Naive thymus-derived CD4-positive, alpha-beta T cell (primary cell): Measurements from ENCODE around the gene PXDC1. TPM values are rescaled to one million over a fixed set of nuclear protein-coding genes. Genes with fewer than 3 reads are reported as not detected.
A peak's percentile ranks its signal among the peaks of the same experiment; 100 is the strongest.
"Not testable (repeated sequence)": the region's sequence is repeated elsewhere in the genome, so short reads cannot be mapped to it uniquely, and the experiment has no call there.

Experiments
- ATAC-seq: fragments of 150-1000 bp; cut with Tn5 transposase; 2 replicates; pipeline ENCODE4 v1.10.0; 2021; ENCODE audit warnings: mild to moderate bottlenecking, moderate library complexity
- CTCF ChIA-PET: fragments of 350-600 bp; sonication (Branson Sonifier 250); formaldehyde crosslinking; loops from one replicate; lab custom pipeline; 2021; ENCODE audit warnings: antibody characterized with exemption; lab: Charles Lee
- POLR2A ChIA-PET: fragments of 350-600 bp; sonication (Branson Sonifier 250); formaldehyde crosslinking; loops from one replicate; lab custom pipeline; 2021; ENCODE audit warnings: antibody characterized with exemption, inconsistent platforms; lab: Charles Lee
- DNase-seq, 9 donors: peaks; one replicate each; pipeline versions ENCODE4 v3.0.0 to v3.0.0-alpha.2; 2020 to 2022; ENCODE audit warnings: mixed read lengths in 1 of 9
- H3K27ac ChIP-seq: one replicate; pipeline ENCODE4 v1.7.0; 2013; ENCODE audit warnings: mild to moderate bottlenecking, low read depth, low read length, moderate library complexity
- H3K27me3 ChIP-seq, 2 donors: one replicate each; pipeline ENCODE4 v1.7.0; 2013; ENCODE audit warnings: low read length in 2 of 2, mild to moderate bottlenecking in 2 of 2, moderate library complexity in 2 of 2; ENCODE audit not compliant: control insufficient read depth in 2 of 2, insufficient read depth in 2 of 2
- H3K36me3 ChIP-seq, 3 experiments: 1 replicate in 2 of 3; 2 replicates in 1 of 3; pipeline ENCODE4 v1.7.0; 2013; ENCODE audit warnings: low read length in 3 of 3, mild to moderate bottlenecking in 3 of 3, moderate library complexity in 1 of 3; ENCODE audit not compliant: insufficient read depth in 3 of 3, control insufficient read depth in 2 of 3
- H3K4me1 ChIP-seq, 2 donors: one replicate each; pipeline ENCODE4 v1.7.0; 2013; ENCODE audit warnings: low read length in 2 of 2, mild to moderate bottlenecking in 2 of 2, moderate library complexity in 1 of 2; ENCODE audit not compliant: control insufficient read depth in 2 of 2, insufficient read depth in 2 of 2
- H3K4me3 ChIP-seq: 2 replicates; pipeline ENCODE4 v1.7.0; 2013; ENCODE audit warnings: mild to moderate bottlenecking, low read length
- H3K9me3 ChIP-seq, 3 experiments: 1 replicate in 2 of 3; 2 replicates in 1 of 3; pipeline ENCODE4 v1.7.0; 2013; ENCODE audit warnings: low read length in 3 of 3; ENCODE audit not compliant: control insufficient read depth in 2 of 3
- H3K27ac Mint-ChIP-seq, 9 donors: one replicate each; pipeline ENCODE4 v1.8.0; 2020 to 2022; ENCODE audit warnings: mixed read lengths in 9 of 9, mild to moderate bottlenecking in 8 of 9, moderate library complexity in 5 of 9, inconsistent platforms in 2 of 9
- H3K27me3 Mint-ChIP-seq, 5 donors: one replicate each; pipeline ENCODE4 v1.8.0; 2021 to 2022; ENCODE audit warnings: mixed read lengths in 5 of 5, mild to moderate bottlenecking in 1 of 5
- H3K36me3 Mint-ChIP-seq, 5 donors: one replicate each; pipeline ENCODE4 v1.8.0; 2020 to 2022; ENCODE audit warnings: mixed read lengths in 5 of 5, mild to moderate bottlenecking in 3 of 5, inconsistent platforms in 1 of 5
- H3K4me1 Mint-ChIP-seq, 7 donors: one replicate each; pipeline ENCODE4 v1.8.0; 2020 to 2022; ENCODE audit warnings: mixed read lengths in 7 of 7, mild to moderate bottlenecking in 3 of 7, inconsistent platforms in 1 of 7
- H3K4me3 Mint-ChIP-seq, 10 donors: one replicate each; pipeline ENCODE4 v1.8.0; 2020 to 2022; ENCODE audit warnings: mild to moderate bottlenecking in 10 of 10, mixed read lengths in 10 of 10, moderate library complexity in 6 of 10, inconsistent platforms in 2 of 10
- H3K9me3 Mint-ChIP-seq, 11 donors: one replicate each; pipeline ENCODE4 v1.8.0; 2020 to 2022; ENCODE audit warnings: mixed read lengths in 11 of 11, mild to moderate bottlenecking in 4 of 11, inconsistent platforms in 1 of 11, moderate library complexity in 1 of 11
- intact Hi-C, 2 donors: fragments of 100-400 bp; cut with micrococcal nuclease; formaldehyde crosslinking; loops; one replicate each; pipeline ENCODE4 v1.15.1; 2023
- polyA plus RNA-seq, 2 donors: library from polyadenylated mRNA; unstranded; fragments of 300-500 nt; fragmentation: Illumina TruSeq; gene quantifications; one replicate each; pipeline ENCODE4 v1.2.3, GENCODE V29; 2021
- total RNA-seq, 6 experiments: library from RNA in 5 of 6; stranded (reverse) in 5 of 6; gene quantifications; 1 replicate in 5 of 6; 2 replicates in 1 of 6; pipeline ENCODE4 v1.2.3 and lab custom pipeline; 2021 to 2026

The PXDC1 gene
- total and polyA plus RNA-seq, 7 experiments from 2014 or later = 0.29 to 0.68 (median 0.39) TPM; not detected in 2

DNA sequence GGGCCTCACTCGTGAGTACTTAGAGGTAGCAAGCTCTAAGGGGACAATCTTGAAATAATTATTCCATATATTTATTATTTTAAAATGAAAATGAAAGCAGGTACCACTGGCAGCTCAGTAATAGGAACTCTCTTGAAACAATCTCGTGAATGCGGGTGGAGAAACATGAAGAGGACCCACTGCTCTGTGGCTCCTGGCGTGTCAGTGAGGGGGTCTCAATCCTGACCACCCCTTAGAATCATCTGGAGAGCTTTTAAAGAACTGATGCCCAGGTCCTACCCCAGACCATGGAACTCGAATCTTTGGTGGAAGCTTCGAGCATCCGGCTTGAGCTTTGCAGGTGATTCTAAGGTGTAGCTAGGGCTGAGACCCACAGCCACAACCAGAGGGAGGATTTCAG is 23.9 kb upstream of the PXDC1 start:
- intact Hi-C loops = no loop called here
- Histone ChIP-seq H3K36me3 (no peaks in the 10 kb centered on the region), H3K4me3 (no peak overlapping the region), H3K4me1 (no peaks in the 10 kb centered on the region), H3K27me3 (no peaks in the 10 kb centered on the region), H3K9me3 (no peaks in the 10 kb centered on the region), H3K27ac (no peak overlapping the region)
- ATAC-seq (no peak), DNase-seq (no peak)
- CTCF ChIA-PET = no interaction called here
- H3K27me3 Mint-ChIP-seq = peaks cover 2 to 15% (median 8%) of the 10 kb centered on the region in 5 donors
- POLR2A ChIA-PET = no interaction called here
- no peak overlapping the region for H3K27ac Mint-ChIP-seq
- no peaks in the 10 kb centered on the region for H3K9me3 Mint-ChIP-seq
- no peaks in the 10 kb centered on the region for H3K36me3 Mint-ChIP-seq
- H3K4me1 Mint-ChIP-seq = no peaks in the 10 kb centered on the region
- no peak overlapping the region for H3K4me3 Mint-ChIP-seq

DNA sequence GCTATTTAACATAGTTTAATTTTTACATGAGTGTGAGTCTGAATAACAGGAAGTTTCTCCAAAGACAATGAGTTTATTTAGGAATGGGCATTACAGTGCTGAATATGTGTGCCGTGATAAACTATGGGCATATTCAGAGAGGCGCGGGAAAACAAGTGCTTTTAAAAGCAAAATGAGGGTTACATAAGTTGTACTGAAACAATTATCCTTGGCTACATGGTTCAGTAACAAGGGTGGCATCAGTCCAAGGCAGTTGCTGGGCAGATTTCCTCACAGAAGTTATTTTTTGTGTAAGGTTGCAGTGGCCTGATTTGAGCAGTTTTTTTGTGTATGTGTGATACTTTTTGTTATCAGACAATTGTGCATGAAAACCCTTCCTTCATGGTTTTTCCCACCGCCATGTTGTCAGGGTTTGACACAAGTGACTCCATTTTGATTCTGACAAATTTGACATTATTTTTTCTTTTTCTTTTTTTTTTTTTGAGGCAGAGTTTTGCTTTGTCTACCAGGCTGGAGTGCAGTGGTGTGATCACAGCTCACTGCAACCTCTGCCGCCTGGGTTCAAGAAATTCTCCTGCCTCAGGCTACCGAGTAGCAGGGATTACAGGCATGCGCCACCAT is 22.3 kb upstream of the PXDC1 start:
- Mint-ChIP-seq H3K27ac (no peak overlapping the region), H3K4me1 (no peaks in the 10 kb centered on the region), H3K27me3 (peaks cover 3 to 24% (median 19%) of the 10 kb centered on the region in 5 donors), H3K9me3 (no peaks in the 10 kb centered on the region), H3K36me3 (no peaks in the 10 kb centered on the region), H3K4me3 (no peak overlapping the region)
- H3K9me3 ChIP-seq = no peaks in the 10 kb centered on the region
- DNase-seq (no peak), ATAC-seq (no peak)
- ChIA-PET CTCF (no interaction called here), POLR2A (no interaction called here)
- H3K4me1 ChIP-seq = no peaks in the 10 kb centered on the region
- no peaks in the 10 kb centered on the region for H3K27me3 ChIP-seq
- H3K27ac ChIP-seq = no peak overlapping the region
- intact Hi-C loops = no loop called here
- H3K36me3 ChIP-seq = no peaks in the 10 kb centered on the region
- H3K4me3 ChIP-seq = no peak overlapping the region

GRCh38 chr6:3772127-3772999 is 20.9 kb upstream of the PXDC1 start:
- H3K36me3 Mint-ChIP-seq, POLR2A ChIA-PET, H3K36me3 ChIP-seq, H3K4me1 Mint-ChIP-seq, H3K9me3 Mint-ChIP-seq, H3K4me3 Mint-ChIP-seq, ATAC-seq, intact Hi-C loops, DNase-seq, CTCF ChIA-PET, H3K27ac Mint-ChIP-seq, H3K27me3 ChIP-seq, H3K4me3 ChIP-seq, H3K9me3 ChIP-seq, H3K27ac ChIP-seq, H3K4me1 ChIP-seq: not testable (repeated sequence)
- peaks cover 12 to 26% (median 20%) of the 10 kb centered on the region in 5 donors for H3K27me3 Mint-ChIP-seq

GRCh38 chr6:3771407-3772011 is 20.0 kb upstream of the PXDC1 start:
- Mint-ChIP-seq H3K4me3 (peak overlapping the region in 1 of 10 donors; percentile 34), H3K4me1 (no peaks in the 10 kb centered on the region), H3K27me3 (peaks cover 15 to 27% (median 22%) of the 10 kb centered on the region in 5 donors), H3K27ac (no peak overlapping the region), H3K9me3 (no peaks in the 10 kb centered on the region), H3K36me3 (no peaks in the 10 kb centered on the region)
- Histone ChIP-seq H3K27me3 (no peaks in the 10 kb centered on the region), H3K9me3 (no peaks in the 10 kb centered on the region), H3K27ac (no peak overlapping the region), H3K4me1 (no peaks in the 10 kb centered on the region), H3K4me3 (no peak overlapping the region), H3K36me3 (no peaks in the 10 kb centered on the region)
- POLR2A ChIA-PET = no interaction called here
- DNase-seq = no peak
- CTCF ChIA-PET = no interaction called here
- intact Hi-C loops = no loop called here
- ATAC-seq = no peak

DNA sequence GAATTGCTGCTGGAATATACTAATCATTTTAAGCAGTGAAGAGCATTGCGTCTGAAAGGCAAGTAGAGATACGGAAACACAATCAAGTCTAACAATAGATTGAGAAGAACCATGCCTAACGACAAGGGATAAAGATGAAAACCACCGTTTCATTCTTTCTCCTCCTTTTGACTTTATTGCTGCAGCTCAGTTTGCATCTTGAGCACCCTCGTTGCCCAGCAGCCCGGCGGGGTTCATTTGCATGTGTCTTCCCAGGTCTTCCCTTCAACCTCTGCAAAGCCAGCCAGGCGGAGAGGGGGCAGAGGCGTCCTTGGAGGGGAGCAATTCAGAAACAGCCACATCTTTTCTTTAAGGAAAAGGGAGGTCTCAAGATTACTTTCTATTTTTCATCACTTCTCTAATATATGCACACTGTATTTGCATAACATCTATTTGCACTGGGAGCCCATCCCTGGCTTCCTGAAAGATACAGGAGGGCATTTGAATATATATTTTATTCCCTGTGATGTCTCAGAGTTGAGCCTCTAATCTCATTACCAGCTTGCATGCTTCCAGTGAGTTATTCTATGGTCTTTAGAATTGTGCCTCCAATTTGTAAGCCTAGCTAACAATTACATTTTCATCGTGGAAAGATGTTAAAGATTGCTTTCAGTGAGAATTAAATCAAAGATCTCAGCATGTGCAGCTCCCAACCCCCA is 18.7 kb upstream of the PXDC1 start:
- POLR2A ChIA-PET = no interaction called here
- Mint-ChIP-seq H3K9me3 (peaks cover 0 to 1% (median 0%) of the 10 kb centered on the region in 11 donors), H3K27ac (no peak overlapping the region), H3K36me3 (no peaks in the 10 kb centered on the region), H3K4me1 (no peaks in the 10 kb centered on the region), H3K27me3 (peaks cover 19 to 34% (median 31%) of the 10 kb centered on the region in 5 donors), H3K4me3 (no peak overlapping the region)
- Histone ChIP-seq H3K9me3 (no peaks in the 10 kb centered on the region), H3K27me3 (no peaks in the 10 kb centered on the region), H3K4me3 (no peak overlapping the region), H3K27ac (no peak overlapping the region), H3K36me3 (no peaks in the 10 kb centered on the region), H3K4me1 (no peaks in the 10 kb centered on the region)
- intact Hi-C loops = no loop called here
- ATAC-seq (no peak), DNase-seq (no peak)
- CTCF ChIA-PET = no interaction called here

- Histone ChIP-seq H3K27me3 (no peaks in the 10 kb centered on the region), H3K27ac (no peak overlapping the region), H3K36me3 (no peaks in the 10 kb centered on the region), H3K9me3 (no peaks in the 10 kb centered on the region), H3K4me1 (no peaks in the 10 kb centered on the region), H3K4me3 (no peak overlapping the region)
- POLR2A ChIA-PET = no interaction called here
- Mint-ChIP-seq H3K4me1 (no peaks in the 10 kb centered on the region), H3K27ac (no peak overlapping the region), H3K4me3 (no peak overlapping the region), H3K36me3 (no peaks in the 10 kb centered on the region), H3K9me3 (peaks cover 0 to 4% (median 0%) of the 10 kb centered on the region in 11 donors), H3K27me3 (peaks cover 22 to 34% (median 31%) of the 10 kb centered on the region in 5 donors)
- ATAC-seq (no peak), DNase-seq (no peak)
- CTCF ChIA-PET = no interaction called here
- intact Hi-C loops = no loop called here
These were observed 18.1 kb upstream of the PXDC1 start for GRCh38 chr6:3769610-3770009.
